Activated CD8-positive, alpha-beta memory T cell treated with anti-CD3 and anti-CD28 coated beads for 48 hours (primary cell): Measurements from ENCODE around the gene RNF187.

Source experiments
- DNase-seq, 3 experiments: peaks; one replicate each; pipeline ENCODE4 v3.0.0-alpha.2; 2020; ENCODE audit warnings: low read depth in 2 of 3, low spot score in 2 of 3

Gene RNF187

GRCh38 chr1:228544021-228544850, 57.1 kb downstream of the RNF187 start:
- no peak for DNase-seq

GRCh38 chr1:228544921-228545591, 57.9 kb downstream of the RNF187 start:
- DNase-seq, result no peak
